Activated B cell treated with CpG ODN at 0.5 μM for 24 hours (primary cell): ENCODE data around the gene SEPHS2. TPM values are rescaled to one million over a fixed set of nuclear protein-coding genes. Genes with fewer than 3 reads are reported as not detected.

Experiments
- ATAC-seq: fragments of 200-7000 bp; cut with Tn5 transposase; one replicate; pipeline ENCODE4 v1.10.0; 2021; ENCODE audit warnings: low read depth, mild to moderate bottlenecking, moderate library complexity
- CTCF ChIA-PET: fragments of 350-600 bp; sonication (Branson Sonifier 250); formaldehyde crosslinking; loops from one replicate; lab custom pipeline; 2021; ENCODE audit warnings: antibody characterized with exemption; lab: Charles Lee
- POLR2A ChIA-PET: fragments of 350-600 bp; sonication (Branson Sonifier 250); formaldehyde crosslinking; loops from one replicate; lab custom pipeline; 2021; ENCODE audit warnings: antibody characterized with exemption; lab: Charles Lee
- DNase-seq: peaks from one replicate; pipeline ENCODE4 v3.0.0; 2022
- H3K27ac Mint-ChIP-seq: one replicate; pipeline ENCODE4 v1.8.0; 2020; ENCODE audit warnings: mixed read lengths
- H3K27me3 Mint-ChIP-seq: one replicate; pipeline ENCODE4 v1.8.0; 2021; ENCODE audit warnings: mixed read lengths
- H3K36me3 Mint-ChIP-seq: one replicate; pipeline ENCODE4 v1.8.0; 2021; ENCODE audit warnings: low read depth, mixed read lengths
- H3K4me1 Mint-ChIP-seq: one replicate; pipeline ENCODE4 v1.8.0; 2021; ENCODE audit warnings: mixed read lengths
- H3K4me3 Mint-ChIP-seq: one replicate; pipeline ENCODE4 v1.8.0; 2020; ENCODE audit warnings: mild to moderate bottlenecking, mixed read lengths
- H3K9me3 Mint-ChIP-seq: one replicate; pipeline ENCODE4 v1.8.0; 2020; ENCODE audit warnings: mixed read lengths
- CTCF ChIP-seq: fragments of 200-600 bp; IDR thresholded peaks from one replicate; pipeline ENCODE4 v1.8.0; 2022; ENCODE audit warnings: antibody characterized with exemption, mild to moderate bottlenecking
- intact Hi-C: fragments of 100-400 bp; cut with micrococcal nuclease; formaldehyde crosslinking; loops from one replicate; pipeline ENCODE4 v1.15.1; 2024
- total RNA-seq: library from RNA; stranded (reverse); gene quantifications from 2 replicates; pipeline ENCODE4 v1.2.3, GENCODE V29; 2022

SEPHS2 gene
- total RNA-seq, 1 donor from 2014 or later = 80.0 TPM

GRCh38 chr16:30407102-30407803 lies 38.4 kb downstream of the SEPHS2 start, which contains the start of gene ZNF771:
ZNF771 (plus strand) TSS chr16:30407606; CDS start chr16:30408054, 448 bp downstream.
- H3K36me3 Mint-ChIP-seq = peaks cover 13% of the 10 kb centered on the region
- peak within 1 kb of the TSS; percentile 89 for H3K4me3 Mint-ChIP-seq
- peak within 1 kb of the TSS; percentile 90 for H3K27ac Mint-ChIP-seq
- no peak for TF ChIP-seq CTCF
- H3K27me3 Mint-ChIP-seq = no peaks in the 10 kb centered on the region
- peak; percentile 89 for ATAC-seq
- peak; percentile 90 for DNase-seq
- H3K4me1 Mint-ChIP-seq = peaks cover 27% of the 10 kb centered on the region
- ChIA-PET POLR2A (interaction anchor here (0.5 to 3.7 kb wide), 34 partner anchors 9 to 342 kb away, joined by 3 to 37 read pairs (median 5); partner anchors contain the start of genes ALDOA, CD2BP2, CORO1A and DCTPP1), CTCF (interaction anchor here (0.7 to 2.4 kb wide), 5 partner anchors 10 to 191 kb away, joined by 3 to 7 read pairs (median 5); partner anchors contain the start of genes DCTPP1 and ZNF48)
- intact Hi-C loops = loop anchor here (1.0 to 10.0 kb wide), 9 partner anchors 12 to 342 kb away; partner anchors contain the start of genes ALDOA, DCTPP1, SEPTIN1 and TBC1D10B
- H3K9me3 Mint-ChIP-seq = no peaks in the 10 kb centered on the region

- intact Hi-C loops = loop anchor here (1.0 to 10.0 kb wide), 9 partner anchors 11 to 342 kb away; partner anchors contain the start of genes ALDOA, DCTPP1, SEPTIN1 and TBC1D10B
- no peak for TF ChIP-seq CTCF
- H3K27ac Mint-ChIP-seq = peak overlapping the region; percentile 90
- ATAC-seq (peak; percentile 8), DNase-seq (no peak)
- ChIA-PET POLR2A (interaction anchor here (0.5 to 3.7 kb wide), 25 partner anchors 8 to 342 kb away, joined by 3 to 37 read pairs (median 6); partner anchors contain the start of genes ALDOA, CD2BP2, DCTPP1 and FBRS), CTCF (interaction anchor here (0.7 to 2.4 kb wide), 5 partner anchors 10 to 192 kb away, joined by 3 to 7 read pairs (median 5); partner anchors contain the start of genes DCTPP1 and ZNF48)
- no peaks in the 10 kb centered on the region for H3K9me3 Mint-ChIP-seq
- peaks cover 27% of the 10 kb centered on the region for H3K4me1 Mint-ChIP-seq
- peaks cover under 1% of the 10 kb centered on the region for H3K27me3 Mint-ChIP-seq
- H3K4me3 Mint-ChIP-seq = peak overlapping the region; percentile 89
- H3K36me3 Mint-ChIP-seq = peaks cover 8% of the 10 kb centered on the region
Observed at GRCh38 chr16:30406795-30407101, 38.9 kb downstream of the SEPHS2 start.

- peaks cover 19% of the 10 kb centered on the region for H3K36me3 Mint-ChIP-seq
- H3K27me3 Mint-ChIP-seq = peaks cover 4% of the 10 kb centered on the region
- no peak for TF ChIP-seq CTCF
- CTCF ChIA-PET = no interaction called here
- DNase-seq = no peak
- no peak overlapping the region for H3K27ac Mint-ChIP-seq
- peaks cover 26% of the 10 kb centered on the region for H3K4me1 Mint-ChIP-seq
- no peak for ATAC-seq
- H3K4me3 Mint-ChIP-seq = peak overlapping the region; percentile 45
- POLR2A ChIA-PET = interaction anchor here (0.8 to 1.8 kb wide), 6 partner anchors 16 to 212 kb away, joined by 3 to 5 read pairs (median 4); partner anchors contain the start of genes DCTPP1 and SEPTIN1
- intact Hi-C loops = loop anchor here (2.0 to 10.0 kb wide), 2 partner anchors 15 to 337 kb away; partner anchors contain the start of gene ALDOA
- no peaks in the 10 kb centered on the region for H3K9me3 Mint-ChIP-seq
Observed at GRCh38 chr16:30401768-30402425, 43.8 kb downstream of the SEPHS2 start.

GRCh38 chr16:30399435-30400186 lies 46.1 kb downstream of the SEPHS2 start:
- Mint-ChIP-seq H3K27me3 (peaks cover 4% of the 10 kb centered on the region), H3K36me3 (peaks cover 27% of the 10 kb centered on the region), H3K9me3 (no peaks in the 10 kb centered on the region), H3K4me1 (peaks cover 38% of the 10 kb centered on the region), H3K4me3 (peak overlapping the region; percentile 86), H3K27ac (peak overlapping the region; percentile 66)
- intact Hi-C loops = loop anchor here (2.0 to 10.0 kb wide), 2 partner anchors 17 to 335 kb away; partner anchors contain the start of gene ALDOA
- POLR2A ChIA-PET = interaction anchor here (0.5 to 3.3 kb wide), 5 partner anchors 7 to 22 kb away, joined by 3 to 17 read pairs (median 3); partner anchors contain the start of genes SEPTIN1 and ZNF771
- ATAC-seq (no peak), DNase-seq (no peak)
- CTCF ChIA-PET = interaction anchor here (0.6 to 1.8 kb wide), 3 partner anchors 10 to 308 kb away, joined by 3 to 8 read pairs (median 3); partner anchors contain the start of genes SEPTIN1 and TBX6
- TF ChIP-seq CTCF = no peak
